Measurements from ENCODE around the gene TBX2. TPM values are rescaled to one million over a fixed set of nuclear protein-coding genes. Genes with fewer than 3 reads are reported as not detected.

TBX2 gene
- total RNA-seq, 1 experiment from 2014 or later: 9.9 TPM

GRCh38 chr17:61400066-61400716, 548 bp downstream of the TBX2 start:
- no peak for DNase-seq (ENCODE audit: extremely low read depth, low read depth)

GRCh38 chr17:61400717-61401388, 1.2 kb downstream of the TBX2 start:
- no peak for DNase-seq (ENCODE audit: extremely low read depth, low read depth)

GRCh38 chr17:61401389-61402072, 1.9 kb downstream of the TBX2 start:
- no peak for DNase-seq (ENCODE audit: extremely low read depth, low read depth)

GRCh38 chr17:61402073-61402541, 2.5 kb downstream of the TBX2 start:
- no peak for DNase-seq (ENCODE audit: extremely low read depth, low read depth)

GRCh38 chr17:61402978-61403800, 3.5 kb downstream of the TBX2 start:
- DNase-seq (ENCODE audit: extremely low read depth, low read depth): no peak

- no peak for DNase-seq (ENCODE audit: extremely low read depth, low read depth)
Observed at GRCh38 chr17:61403801-61404662, 4.4 kb downstream of the TBX2 start.

GRCh38 chr17:61404663-61404912, 4.9 kb downstream of the TBX2 start:
- no peak for DNase-seq (ENCODE audit: extremely low read depth, low read depth)

GRCh38 chr17:61404913-61405685, 5.5 kb downstream of the TBX2 start:
- DNase-seq (ENCODE audit: extremely low read depth, low read depth): no peak

GRCh38 chr17:61405686-61406536, 6.3 kb downstream of the TBX2 start:
- no peak for DNase-seq (ENCODE audit: extremely low read depth, low read depth)

- no peak for DNase-seq (ENCODE audit: extremely low read depth, low read depth)
Observed at GRCh38 chr17:61406537-61406845, 6.8 kb downstream of the TBX2 start.

- DNase-seq (ENCODE audit: extremely low read depth, low read depth): no peak
Observed at GRCh38 chr17:61406971-61407911, 7.6 kb downstream of the TBX2 start.

GRCh38 chr17:61408151-61409041, 8.8 kb downstream of the TBX2 start:
- no peak for DNase-seq (ENCODE audit: extremely low read depth, low read depth)

- peak; percentile 66 for DNase-seq (ENCODE audit: extremely low read depth, low read depth)
Observed at GRCh38 chr17:61409301-61410112, 9.9 kb downstream of the TBX2 start.

- no peak for DNase-seq (ENCODE audit: extremely low read depth, low read depth)
Observed at GRCh38 chr17:61410141-61411010, 10.7 kb downstream of the TBX2 start.

- DNase-seq (ENCODE audit: extremely low read depth, low read depth): no peak
Observed at GRCh38 chr17:61411011-61411260, 11.3 kb downstream of the TBX2 start.
